GM21390 (cell line): Measurements from ENCODE around the gene AJUBA.
"Not testable (repeated sequence)": the region's sequence is repeated elsewhere in the genome, so short reads cannot be mapped to it uniquely, and the experiment has no call there.

Experiments used
- ATAC-seq: cut with Tn5 transposase; IDR thresholded peaks from one replicate; pipeline ENCODE4 v1.9.1; 2021; ENCODE audit not compliant: unreplicated experiment

Gene AJUBA

DNA sequence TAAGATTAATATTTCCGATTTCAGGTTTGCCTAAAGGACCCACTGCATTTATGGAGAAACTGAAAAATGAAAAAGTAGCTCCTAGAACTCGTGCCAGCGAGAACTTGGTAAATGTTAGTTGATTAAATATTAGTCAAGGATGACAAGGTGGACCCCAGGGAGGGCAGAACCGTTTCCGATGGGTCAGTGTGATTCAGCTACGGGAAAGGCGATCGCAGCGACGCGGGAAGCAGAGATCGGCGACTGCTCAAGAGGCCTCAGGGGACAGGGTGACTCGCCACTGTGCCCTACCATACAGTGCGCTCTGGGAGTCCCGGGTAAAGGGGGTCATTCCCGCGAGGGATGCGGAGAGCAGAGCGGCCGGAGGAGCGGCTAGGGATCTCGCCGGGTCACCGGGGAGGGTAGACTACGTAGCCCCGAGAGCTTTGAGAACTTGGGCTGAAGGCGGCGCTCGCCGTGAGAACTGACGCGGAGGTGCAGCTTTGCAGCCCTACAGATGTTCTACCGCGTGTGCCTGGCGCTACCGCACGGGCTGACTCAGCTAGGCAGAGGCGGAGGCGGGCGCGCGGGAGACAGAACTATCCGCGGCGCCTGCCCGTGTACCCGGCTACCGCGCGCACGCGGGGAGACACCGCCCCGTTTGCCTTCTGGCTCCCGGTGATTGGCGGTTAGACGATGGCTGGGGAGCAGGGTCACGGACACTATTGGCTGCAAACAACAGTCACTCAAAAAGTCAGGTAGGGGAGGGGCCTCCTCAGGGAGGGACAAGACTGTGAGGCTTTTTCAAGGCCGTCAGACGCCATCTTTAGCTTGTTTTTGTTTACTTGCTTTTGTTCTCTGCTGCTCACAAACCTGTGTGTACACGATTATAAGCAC, 24.4 kb upstream of the AJUBA start:
- ATAC-seq = peak; percentile 89

DNA sequence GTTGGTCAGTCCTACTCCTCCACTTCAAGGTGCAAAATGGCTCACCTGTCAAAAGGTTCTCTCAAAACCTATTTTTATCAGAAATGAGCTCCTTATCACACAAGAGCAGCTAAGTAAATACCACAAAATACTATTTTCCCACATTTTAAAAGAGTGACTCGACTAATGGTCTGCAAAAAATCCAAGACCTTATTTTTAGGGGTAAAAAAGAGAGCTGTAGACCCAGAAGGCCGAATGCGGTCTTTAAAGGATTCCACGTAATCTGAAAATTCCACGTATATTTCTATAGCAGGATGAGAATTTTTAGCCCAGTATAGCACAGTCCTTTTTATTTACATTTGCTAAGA, 23.8 kb upstream of the AJUBA start:
- ATAC-seq = no peak

DNA sequence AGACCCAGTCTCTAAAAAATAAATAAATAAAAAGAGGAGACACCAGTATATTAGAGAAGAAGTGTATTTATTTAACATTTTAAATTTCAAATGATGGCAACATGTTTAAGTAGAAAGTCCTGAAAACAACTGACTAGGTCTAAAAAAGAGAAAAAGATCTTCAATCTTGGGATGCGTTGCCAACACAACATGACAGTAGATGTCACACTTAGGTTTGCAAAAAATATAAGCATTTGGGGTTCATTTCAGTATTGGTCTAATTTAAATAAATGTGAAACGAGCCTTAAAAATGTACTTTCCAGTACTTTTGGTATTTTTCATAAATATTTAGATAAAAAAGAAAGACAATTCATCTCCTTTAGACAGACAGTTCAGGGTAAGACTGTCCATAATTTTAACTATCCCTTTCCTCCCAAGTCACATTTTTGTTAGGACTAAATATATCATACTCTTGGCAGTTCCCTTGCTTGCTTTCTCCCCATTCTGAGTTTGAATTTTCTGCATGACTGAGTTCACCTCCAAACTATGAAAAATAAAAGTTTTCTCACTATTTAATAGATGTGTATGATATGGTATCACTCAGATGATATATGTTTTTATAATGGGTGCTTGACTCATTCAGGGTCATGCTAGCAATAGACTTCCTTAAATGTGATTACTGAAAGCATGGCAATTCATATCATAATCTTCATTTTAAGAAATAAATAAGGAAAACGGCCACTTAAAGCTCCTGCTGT, 23.3 kb upstream of the AJUBA start:
- no peak for ATAC-seq

DNA sequence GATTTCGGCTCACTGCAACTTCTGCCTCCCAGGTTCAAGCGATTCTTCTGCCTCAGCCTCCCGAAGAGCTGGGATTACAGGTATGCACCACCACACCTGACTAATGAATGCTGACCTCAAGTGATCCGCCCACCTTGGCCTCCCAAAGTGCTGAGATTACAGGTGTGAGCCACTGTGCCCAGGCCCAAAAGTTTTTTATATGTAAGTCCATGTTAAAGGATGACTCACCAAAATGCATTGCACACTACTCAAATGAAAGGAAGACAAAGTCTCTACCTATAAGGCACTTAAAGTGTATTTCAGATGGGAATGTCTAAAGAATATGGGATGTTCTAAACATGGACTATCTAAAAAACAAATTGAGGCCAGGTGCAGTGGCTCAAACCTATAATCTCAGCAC, 21.9 kb upstream of the AJUBA start:
- ATAC-seq = not testable (repeated sequence)

DNA sequence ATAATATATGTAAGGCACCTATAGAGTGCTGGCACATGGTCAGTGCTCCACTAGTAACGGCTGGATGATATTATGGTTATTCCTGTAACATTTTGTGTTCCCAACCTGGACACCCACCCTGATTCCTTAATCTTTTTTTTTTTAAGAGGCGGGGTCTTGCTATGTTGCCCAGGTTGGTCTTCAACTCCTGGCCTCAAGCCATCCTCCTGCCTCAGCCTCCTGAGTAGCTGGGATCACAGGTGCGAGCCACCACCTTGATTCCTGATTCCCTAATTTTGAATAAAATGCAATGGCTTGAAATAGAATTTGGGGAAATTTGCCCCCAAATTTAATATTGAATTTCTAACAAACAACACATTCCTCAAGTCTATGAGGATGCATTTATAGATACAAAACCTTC, 20.2 kb upstream of the AJUBA start:
- ATAC-seq = no peak

DNA sequence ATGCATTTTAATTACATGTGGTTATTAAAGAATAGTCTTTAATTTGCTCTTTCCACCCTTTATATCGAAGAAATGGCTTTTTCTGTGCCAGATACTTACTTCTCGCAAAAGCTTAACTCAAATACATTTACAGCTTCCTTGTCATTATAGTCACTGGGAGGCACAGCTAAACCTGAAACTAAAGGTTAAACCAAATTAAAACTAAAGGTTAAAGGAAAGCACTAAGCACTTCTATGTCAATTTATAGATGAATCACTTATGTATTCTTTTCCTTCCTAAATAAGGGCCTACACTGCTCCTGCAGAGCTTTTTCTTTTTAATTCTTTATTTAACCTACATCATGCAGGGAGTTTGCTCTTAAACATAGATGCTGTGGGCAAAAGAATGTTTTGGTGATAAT, 18.5 kb upstream of the AJUBA start:
- no peak for ATAC-seq

DNA sequence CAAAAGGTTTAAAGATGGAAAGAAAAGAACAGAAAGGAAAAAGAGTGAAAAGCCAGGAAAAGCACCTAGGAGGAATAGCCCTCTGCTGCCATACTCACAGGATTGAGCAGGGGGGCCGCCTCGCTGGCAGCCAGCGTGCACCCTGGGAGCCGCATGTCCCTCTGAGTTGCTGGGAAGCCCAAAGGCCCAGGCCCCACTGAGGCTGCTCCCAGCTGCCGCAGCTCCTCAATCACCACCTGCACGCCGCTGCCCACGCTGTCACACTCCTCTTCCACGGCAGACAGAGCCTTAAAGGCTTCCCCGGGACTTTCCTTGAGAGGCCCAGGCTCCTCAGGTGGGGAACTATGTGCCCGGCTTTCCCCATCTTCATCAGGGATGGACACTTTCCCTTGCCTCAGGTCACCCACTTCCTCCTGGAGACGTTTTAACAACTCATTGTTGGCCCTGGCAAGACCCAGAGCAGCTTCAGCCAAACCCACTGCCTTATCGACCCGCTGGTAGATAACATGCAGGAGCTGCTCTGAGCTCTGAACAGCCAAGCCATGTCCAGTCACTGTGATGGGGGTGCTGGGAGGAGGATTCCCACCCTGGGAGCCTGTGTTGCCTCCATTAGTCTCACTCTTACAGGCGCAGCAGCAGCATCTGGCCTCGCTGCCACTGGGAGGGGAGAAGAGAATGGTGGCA, 16.1 kb upstream of the AJUBA start:
- ATAC-seq = no peak

DNA sequence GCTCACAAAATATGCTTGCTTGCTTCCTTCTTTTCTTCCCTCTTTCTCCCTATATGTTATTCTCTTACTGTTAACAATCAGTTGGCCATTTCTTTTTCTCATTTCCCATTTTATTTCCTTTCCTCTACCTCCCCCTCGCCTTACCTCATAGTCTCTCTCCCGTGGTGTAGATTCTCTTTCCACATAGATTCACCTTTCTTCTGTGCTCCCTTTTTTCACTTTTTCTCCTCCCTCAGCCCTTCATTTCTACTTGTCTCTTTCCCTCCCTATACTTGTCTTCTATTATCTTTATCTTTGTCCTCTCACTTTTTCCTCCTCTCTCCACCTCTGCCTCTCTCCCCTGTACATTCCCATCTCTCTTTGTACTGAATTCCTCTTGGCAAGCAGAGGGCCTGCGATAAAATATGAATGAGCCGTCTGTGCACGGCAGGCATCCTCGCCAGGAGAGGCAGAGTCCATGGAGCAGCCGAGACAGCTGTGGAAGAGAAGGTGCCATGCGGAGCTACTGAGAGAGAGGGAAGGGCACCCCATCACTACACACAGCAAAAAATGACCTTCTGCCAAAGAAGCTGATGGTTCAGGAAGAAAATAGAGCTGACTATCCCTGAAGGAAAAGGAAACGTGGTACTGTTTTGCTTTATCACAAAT, 15.4 kb upstream of the AJUBA start:
- no peak for ATAC-seq

DNA sequence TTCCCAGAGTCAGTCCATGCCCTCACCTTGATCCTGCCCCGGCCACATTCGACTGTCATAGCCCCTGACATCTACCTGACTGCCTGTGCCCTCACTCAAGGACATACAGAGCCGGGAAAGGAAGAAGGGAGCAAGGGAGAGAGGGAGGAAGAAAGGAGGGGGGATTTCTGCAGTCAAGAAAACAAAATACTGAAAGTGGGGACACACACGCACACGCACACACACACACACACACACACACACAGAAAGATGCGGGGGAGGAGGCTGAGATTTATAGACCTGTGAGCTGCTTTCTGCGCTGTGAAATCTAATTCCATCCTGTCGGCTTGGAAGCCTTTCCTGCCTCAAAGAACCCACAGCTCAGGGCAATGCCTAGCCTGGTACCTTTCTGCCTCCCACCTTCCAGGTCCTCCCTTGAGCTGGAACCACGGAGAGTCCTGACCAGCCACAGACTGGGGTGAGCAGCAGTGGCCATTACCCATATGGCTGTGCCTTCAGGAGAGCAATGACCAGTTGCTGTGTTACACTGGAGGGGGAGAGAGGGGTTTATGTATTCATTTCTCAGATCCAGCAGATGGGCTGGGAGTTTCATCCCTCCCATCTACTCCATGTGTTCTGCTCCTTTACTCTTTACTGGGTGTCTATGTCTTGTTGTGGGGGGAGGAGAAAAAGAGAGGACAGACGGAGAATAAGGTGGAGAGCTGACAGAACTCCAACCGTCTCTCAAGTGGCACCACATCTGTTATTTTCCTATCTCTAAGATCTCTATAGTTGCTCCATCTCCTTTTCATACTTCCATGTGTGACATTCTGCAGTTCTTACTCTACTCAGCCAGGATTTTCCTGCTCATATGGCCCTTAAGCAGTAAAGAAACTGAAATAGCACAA, 14.7 kb upstream of the AJUBA start:
- ATAC-seq = no peak

DNA sequence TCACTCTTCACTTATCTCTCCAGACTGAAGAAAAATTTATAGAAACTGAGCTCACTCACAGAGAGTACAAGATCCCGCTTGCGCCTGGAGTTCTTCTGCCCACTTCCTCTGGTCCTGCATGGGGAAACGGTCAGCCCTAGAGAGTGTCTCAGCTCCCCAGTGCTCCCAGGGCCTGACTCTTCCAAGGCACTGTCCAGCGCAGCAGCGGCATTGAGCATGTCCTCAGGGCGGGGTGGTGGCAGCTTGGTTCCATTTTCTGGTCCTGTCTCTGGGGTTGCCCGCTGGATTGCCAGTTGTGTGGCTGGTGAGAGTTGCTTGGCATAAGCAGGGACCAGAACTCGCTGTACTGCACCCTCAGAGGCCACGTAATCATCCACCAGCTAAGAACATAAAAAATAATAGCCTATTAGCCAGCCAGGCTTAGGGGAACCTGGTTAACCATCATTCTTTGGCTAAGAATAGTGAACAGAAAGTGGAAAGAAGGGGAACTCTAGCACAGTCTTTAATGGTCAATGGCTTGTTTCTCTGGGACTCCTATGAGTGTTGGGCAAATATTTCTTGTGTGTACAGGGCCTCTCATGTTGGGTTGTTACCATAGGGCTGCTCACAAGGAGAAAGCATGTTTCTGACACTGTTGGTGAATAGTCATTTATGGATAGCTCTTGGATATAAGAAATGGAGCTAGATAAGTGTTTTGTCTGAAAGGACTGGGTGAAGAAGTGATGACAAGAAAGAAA, 13.7 kb upstream of the AJUBA start:
- no peak for ATAC-seq

DNA sequence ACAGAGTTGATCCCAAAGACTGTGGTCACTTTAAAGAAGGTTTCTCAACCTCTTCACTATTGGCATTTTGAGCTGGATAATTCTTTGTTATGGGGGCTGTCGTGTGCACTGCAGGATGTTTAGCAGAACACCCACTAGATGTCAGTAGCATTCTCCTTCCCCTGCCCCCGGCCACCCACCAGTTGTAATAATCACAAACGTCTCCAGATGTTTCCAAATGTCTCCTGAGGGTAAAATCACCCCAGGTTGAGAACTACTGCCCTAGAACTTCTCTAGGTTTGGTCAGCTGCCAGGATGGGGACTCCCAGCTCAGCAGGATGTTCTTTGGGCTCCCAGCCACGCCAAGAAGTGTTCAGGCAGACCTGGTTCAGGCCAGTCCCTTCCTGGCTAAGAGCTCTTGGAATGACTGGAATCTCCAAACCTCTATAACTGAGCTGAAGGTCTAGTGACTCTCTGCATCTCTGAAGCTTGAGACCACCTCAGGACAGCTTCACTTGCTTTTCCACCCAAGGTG, 12.5 kb upstream of the AJUBA start:
- ATAC-seq = no peak

DNA sequence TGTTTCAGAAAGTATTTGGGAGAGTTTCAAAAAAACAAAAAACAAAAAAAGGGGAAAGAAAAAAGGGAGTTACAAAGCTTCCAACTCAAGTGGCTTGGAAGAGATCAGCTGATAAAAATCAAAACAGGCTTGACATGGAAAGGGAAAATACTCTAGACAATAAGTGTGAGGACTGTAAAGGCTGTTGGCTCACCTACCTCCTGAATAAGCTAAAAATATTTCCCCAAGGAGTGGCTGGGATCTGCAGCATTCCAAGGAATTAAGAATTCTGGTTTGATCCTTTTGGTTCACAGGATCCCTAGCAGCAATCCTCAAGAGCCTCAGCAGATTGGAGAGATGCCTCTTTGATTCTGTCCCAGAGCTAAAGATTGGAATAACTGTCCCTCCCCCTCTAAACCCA, 11.2 kb upstream of the AJUBA start:
- no peak for ATAC-seq

DNA sequence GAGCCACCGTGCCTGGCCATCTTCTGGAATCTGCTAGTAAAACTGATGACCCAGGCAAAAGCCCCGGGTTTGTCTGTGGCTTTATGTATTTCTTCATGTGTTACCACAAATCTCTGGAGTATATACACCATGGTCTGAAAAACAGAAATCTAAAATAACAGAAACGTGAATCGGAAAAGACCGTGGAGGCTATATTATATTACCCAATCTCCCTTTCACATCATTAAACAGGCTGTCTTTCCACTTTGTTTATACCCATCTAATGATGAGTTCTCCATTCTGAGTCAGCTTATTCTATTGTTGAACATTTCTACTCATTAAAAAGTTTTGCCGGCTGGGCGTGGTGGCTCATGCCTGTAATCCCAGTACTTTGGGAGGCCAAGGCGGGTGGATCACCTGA, 9.5 kb upstream of the AJUBA start:
- ATAC-seq = no peak

DNA sequence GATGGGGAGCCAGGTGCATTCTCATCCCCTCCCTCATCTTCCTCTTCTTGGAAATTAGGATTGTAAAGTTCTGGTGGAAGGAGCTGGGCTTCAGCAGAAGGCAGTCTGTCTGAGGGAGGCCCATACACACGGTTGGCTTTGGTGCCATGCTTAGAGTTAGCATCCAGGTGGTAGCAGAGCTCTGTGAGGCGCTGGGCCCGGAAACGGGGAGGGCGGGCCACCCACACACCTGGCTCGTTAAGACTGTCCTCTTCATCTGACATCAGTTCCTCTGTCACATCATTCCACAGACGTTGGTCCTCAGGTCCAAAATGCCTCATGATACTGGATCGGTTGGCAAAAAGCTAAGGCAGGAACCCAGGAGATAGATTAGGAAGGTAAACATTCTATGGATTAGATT, 4.9 kb upstream of the AJUBA start:
- no peak for ATAC-seq

DNA sequence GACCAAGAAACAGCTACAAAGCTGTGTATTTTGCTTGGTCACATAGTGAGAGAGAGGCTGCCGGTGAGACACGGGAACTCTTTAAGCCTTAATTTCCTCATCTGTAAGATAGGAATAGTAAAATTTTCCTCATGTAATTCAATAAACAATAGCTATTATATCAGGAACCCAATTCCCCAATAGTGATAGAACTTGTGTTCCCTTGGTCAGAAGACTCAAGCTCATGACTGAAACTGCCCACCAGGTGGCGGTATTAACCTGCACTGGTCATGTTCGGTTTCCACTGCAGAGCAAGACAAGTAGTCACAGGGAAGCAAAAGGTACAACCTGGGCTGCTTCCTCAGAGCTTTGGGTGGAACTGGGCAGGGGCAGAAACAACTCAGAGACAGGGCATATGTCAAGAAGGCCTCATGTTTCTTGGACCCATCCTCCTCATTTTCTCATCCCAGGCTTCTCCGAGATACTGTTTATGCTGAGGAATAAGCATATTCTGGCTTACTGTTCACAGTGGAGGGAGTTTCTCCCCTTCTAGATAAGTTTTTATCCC, 4.2 kb upstream of the AJUBA start:
- no peak for ATAC-seq

DNA sequence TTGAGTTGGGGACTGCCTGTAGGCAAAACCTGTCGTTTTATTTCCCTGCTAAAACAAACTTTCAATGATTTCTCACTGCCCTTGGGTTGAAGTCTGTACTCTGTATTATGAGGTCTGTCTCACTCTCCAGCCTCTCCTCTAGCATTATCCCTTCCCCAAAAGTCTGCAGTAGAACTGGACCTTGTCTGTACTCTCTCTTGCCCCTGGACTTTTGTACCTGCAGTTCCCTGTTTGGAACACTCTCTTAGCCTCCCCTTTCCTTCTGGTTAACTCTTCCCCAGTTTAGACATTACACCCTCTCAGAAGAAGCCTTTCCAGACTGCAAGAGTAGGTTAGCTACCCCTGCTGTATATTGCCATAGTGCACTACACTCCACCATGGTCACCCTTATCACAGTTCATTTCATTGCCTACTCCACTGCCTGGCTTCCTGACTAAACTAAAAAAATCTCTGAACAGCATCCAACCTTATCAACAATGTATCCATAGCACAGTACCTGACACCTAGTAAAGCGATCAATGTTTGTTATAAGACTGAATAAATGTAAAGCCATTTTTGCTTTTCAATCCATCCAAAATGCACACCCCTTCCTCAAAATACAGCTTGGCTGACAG, 3.6 kb upstream of the AJUBA start:
- ATAC-seq = no peak

DNA sequence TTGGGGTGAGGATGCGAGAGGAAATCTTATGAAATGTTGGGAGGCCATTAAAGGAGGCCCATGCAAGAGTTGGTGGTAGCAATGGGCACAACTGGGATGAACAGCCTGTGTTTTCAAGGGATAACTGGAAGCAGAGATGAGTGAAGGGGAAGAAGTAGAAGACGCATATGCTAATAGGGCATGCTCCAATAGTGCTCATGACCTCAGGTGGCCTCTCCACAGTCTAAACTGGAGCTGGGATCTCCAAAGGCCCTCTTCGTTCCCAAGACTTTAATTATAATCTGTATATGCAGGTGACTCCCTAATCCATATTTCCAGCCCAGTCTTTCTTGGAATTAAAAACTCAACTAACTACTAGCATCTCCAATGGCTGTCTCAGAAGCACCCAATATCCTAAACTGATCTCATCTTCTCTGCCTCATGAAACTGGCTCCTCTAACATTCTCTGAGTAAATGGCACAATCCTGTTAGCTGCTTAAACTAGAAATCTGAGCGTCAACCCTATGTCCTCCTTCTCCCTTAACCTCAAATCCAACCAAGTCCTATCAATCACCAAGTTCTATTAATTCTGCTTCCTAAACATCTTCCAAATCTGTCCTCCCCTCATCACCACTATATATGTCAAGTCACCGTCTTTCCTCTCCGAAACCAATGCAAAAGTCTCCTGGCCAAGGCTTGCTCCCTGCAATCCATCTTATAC, 2.8 kb upstream of the AJUBA start:
- ATAC-seq = no peak

DNA sequence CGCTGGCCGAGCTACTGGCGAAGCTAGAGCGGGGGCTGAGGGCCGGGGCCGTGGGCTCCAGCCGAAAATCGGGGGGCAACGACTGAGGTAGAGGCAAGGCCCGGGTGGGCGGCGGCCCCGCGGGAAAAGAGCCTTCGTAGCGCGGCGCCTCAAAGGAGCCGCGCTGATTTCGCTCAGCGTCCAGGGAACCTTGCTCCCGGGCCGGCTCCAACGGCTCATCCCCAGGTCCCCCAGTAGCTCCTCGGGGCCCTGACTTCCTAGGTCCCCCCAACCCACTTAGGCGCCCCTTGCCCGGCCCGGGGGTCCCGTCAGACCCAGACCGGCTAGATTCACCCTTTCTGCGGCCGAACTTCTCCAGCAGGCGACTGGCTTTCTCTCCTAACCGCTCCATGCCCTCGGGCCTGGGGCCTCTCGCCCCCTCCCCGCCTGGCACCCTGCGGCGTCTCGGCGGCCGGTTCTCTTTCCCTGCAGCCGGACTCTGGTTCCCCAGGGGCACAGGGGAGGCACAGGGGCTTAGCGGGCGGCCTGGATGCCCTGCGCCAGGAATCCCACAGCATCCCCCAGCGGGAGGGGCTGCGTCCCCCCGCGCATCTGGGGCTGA, 375 bp downstream of the AJUBA start:
- ATAC-seq = no peak
